ENCODE measurements around the gene GPM6B.

DNA sequence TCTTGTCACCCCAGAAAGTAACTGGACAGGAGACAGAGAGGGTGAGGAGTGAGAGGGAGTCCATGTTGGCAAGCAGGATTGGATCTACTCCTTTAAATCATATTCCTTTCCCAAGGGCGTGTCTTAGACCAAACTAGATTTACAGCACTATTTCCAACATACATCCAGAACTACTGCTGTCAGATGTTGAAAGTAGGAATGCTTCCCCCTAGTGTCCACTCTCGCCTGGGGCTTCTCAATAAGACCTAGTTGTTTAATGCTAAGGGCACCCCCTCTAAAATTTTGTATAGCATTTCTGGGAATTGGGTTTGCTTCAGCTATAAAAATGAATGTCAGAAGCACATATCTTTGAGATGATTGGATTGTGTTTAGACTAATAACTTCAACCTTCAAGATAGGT is 69.1 kb downstream of the GPM6B start:
- TF ChIP-seq, protein P1, sequence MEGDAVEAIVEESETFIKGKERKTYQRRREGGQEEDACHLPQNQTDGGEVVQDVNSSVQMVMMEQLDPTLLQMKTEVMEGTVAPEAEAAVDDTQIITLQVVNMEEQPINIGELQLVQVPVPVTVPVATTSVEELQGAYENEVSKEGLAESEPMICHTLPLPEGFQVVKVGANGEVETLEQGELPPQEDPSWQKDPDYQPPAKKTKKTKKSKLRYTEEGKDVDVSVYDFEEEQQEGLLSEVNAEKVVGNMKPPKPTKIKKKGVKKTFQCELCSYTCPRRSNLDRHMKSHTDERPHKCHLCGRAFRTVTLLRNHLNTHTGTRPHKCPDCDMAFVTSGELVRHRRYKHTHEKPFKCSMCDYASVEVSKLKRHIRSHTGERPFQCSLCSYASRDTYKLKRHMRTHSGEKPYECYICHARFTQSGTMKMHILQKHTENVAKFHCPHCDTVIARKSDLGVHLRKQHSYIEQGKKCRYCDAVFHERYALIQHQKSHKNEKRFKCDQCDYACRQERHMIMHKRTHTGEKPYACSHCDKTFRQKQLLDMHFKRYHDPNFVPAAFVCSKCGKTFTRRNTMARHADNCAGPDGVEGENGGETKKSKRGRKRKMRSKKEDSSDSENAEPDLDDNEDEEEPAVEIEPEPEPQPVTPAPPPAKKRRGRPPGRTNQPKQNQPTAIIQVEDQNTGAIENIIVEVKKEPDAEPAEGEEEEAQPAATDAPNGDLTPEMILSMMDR (IDR thresholded peaks at IDR 0.05), result peak; percentile 14 to 18 (median 15)
- TF ChIP-seq POLR2A (IDR thresholded peaks at IDR 0.05), result no peak
